ENCODE data around the gene AUTS2. TPM values are rescaled to one million over a fixed set of nuclear protein-coding genes. Genes with fewer than 3 reads are reported as not detected.

The AUTS2 gene
- total RNA-seq, 1 experiment from 2014 or later = 42.1 TPM

GRCh38 chr7:70597066-70597465 is 998.8 kb downstream of the AUTS2 start:
- no peak for TF ChIP-seq EZH2 (IDR thresholded peaks at IDR 0.05; ENCODE audit: borderline replicate concordance, low read depth, low read length, poor library complexity, severe bottlenecking)
- TF ChIP-seq CTCF (conservative IDR thresholded peaks at IDR 0.05; ENCODE audit: low read depth, low read length) = no peak

GRCh38 chr7:70598976-70599375 is 1000.7 kb downstream of the AUTS2 start:
- no peak for DNase-seq (ENCODE audit: low spot score)
- intact Hi-C loops (cut with micrococcal nuclease; ENCODE audit: unreplicated experiment) = no loop called here
- Histone ChIP-seq H3K27me3 (replicated peaks; ENCODE audit: insufficient read depth, low read depth, low read length, poor library complexity) (peaks cover 36% of the 10 kb centered on the region), H3K4me1 (ENCODE audit: insufficient read depth, low read length, poor library complexity, severe bottlenecking) (no peaks in the 10 kb centered on the region), H3K4me3 (ENCODE audit: low read depth, low read length, poor library complexity, severe bottlenecking) (no peak overlapping the region), H3K36me3 (ENCODE audit: insufficient read depth, low read length, poor library complexity, severe bottlenecking) (no peaks in the 10 kb centered on the region), H3K27ac (ENCODE audit: low read depth, low read length, poor library complexity, severe bottlenecking) (no peak overlapping the region), H3K9me3 (ENCODE audit: low read depth, low read length, poor library complexity, severe bottlenecking) (peaks cover 9% of the 10 kb centered on the region)
- ChIA-PET POLR2A (ENCODE audit: low non-redundant PET) (no interaction called here), CTCF (no interaction called here)
- BruUV-seq (replicated peaks) = no TSS peak
- no peak for TF ChIP-seq EZH2 (IDR thresholded peaks at IDR 0.05; ENCODE audit: borderline replicate concordance, low read depth, low read length, poor library complexity, severe bottlenecking)
- no peak for TF ChIP-seq CTCF (conservative IDR thresholded peaks at IDR 0.05; ENCODE audit: low read depth, low read length)

More at GRCh38 chr7:70597066-70597465, 998.8 kb downstream of the AUTS2 start:
- Histone ChIP-seq H3K27ac (ENCODE audit: low read depth, low read length, poor library complexity, severe bottlenecking) (no peak overlapping the region), H3K9me3 (ENCODE audit: low read depth, low read length, poor library complexity, severe bottlenecking) (peaks cover 9% of the 10 kb centered on the region), H3K27me3 (replicated peaks; ENCODE audit: insufficient read depth, low read depth, low read length, poor library complexity) (peaks cover 36% of the 10 kb centered on the region), H3K4me3 (ENCODE audit: low read depth, low read length, poor library complexity, severe bottlenecking) (no peak overlapping the region), H3K36me3 (ENCODE audit: insufficient read depth, low read length, poor library complexity, severe bottlenecking) (no peaks in the 10 kb centered on the region), H3K4me1 (ENCODE audit: insufficient read depth, low read length, poor library complexity, severe bottlenecking) (no peaks in the 10 kb centered on the region)
- ChIA-PET CTCF (no interaction called here), POLR2A (ENCODE audit: low non-redundant PET) (no interaction called here)
- no TSS peak for BruUV-seq (replicated peaks)
- intact Hi-C loops (cut with micrococcal nuclease; ENCODE audit: unreplicated experiment) = no loop called here
- no peak for DNase-seq (ENCODE audit: low spot score)

- intact Hi-C loops (cut with micrococcal nuclease; ENCODE audit: unreplicated experiment) = no loop called here
- no TSS peak for BruUV-seq (replicated peaks)
- ChIA-PET CTCF (no interaction called here), POLR2A (ENCODE audit: low non-redundant PET) (no interaction called here)
- no peak for DNase-seq (ENCODE audit: low spot score)
- Histone ChIP-seq H3K4me1 (ENCODE audit: insufficient read depth, low read length, poor library complexity, severe bottlenecking) (no peaks in the 10 kb centered on the region), H3K27me3 (replicated peaks; ENCODE audit: insufficient read depth, low read depth, low read length, poor library complexity) (peaks cover 36% of the 10 kb centered on the region), H3K27ac (ENCODE audit: low read depth, low read length, poor library complexity, severe bottlenecking) (no peak overlapping the region), H3K4me3 (ENCODE audit: low read depth, low read length, poor library complexity, severe bottlenecking) (no peak overlapping the region), H3K9me3 (ENCODE audit: low read depth, low read length, poor library complexity, severe bottlenecking) (peaks cover 9% of the 10 kb centered on the region), H3K36me3 (ENCODE audit: insufficient read depth, low read length, poor library complexity, severe bottlenecking) (no peaks in the 10 kb centered on the region)
- no peak for TF ChIP-seq CTCF (conservative IDR thresholded peaks at IDR 0.05; ENCODE audit: low read depth, low read length)
- no peak for TF ChIP-seq EZH2 (IDR thresholded peaks at IDR 0.05; ENCODE audit: borderline replicate concordance, low read depth, low read length, poor library complexity, severe bottlenecking)
Measured at GRCh38 chr7:70599446-70600190, 1001.3 kb downstream of the AUTS2 start.

Measured in A673 (cell line).